HG03575 (cell line): ENCODE data around the gene CPZ.

Experiments used
- ATAC-seq: cut with Tn5 transposase; IDR thresholded peaks from one replicate; pipeline ENCODE4 v1.9.1; 2021; ENCODE audit not compliant: unreplicated experiment, insufficient number of reproducible peaks, low FRiP score; ENCODE audit errors: extremely low read depth

CPZ gene

DNA sequence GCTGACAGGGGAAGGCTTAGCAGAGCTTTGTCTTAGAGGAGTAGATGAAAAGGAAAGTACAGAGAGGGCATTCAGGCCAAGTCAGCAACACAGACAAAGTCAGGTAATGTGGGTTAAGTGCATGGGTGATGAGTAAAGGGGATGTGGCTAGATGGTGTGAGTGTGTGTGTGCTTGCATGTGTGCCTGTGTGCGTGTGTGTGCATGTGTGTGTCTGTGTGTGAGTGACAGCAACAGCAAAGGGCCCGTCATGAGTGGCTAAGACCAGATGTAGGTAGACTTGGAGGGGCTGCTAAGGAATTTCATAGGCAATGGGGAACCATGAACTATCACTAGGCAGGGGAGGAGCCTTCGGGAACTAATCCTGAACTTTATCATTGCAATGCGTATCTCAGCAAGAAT is 14.6 kb upstream of the CPZ start:
- no peak for ATAC-seq

DNA sequence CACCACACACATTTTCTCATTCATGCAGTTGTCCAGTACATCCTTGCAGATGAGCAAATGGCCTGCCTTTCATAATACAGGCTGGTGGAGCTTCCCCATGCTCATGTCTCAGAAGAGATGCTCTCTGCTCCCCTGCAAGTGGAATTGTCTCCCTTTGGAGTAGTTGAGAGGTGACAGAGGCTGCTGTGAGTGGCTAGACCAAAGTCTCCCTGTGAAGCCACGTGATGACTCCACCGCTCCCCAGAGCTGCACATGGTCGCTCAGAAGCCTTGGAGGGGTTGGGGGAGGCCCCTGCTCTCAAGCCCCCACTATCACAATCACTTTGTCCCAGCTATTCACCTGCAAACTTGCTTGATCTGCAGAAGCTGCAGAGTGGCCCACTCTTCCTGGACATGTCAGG is 13.8 kb upstream of the CPZ start:
- ATAC-seq = no peak

DNA sequence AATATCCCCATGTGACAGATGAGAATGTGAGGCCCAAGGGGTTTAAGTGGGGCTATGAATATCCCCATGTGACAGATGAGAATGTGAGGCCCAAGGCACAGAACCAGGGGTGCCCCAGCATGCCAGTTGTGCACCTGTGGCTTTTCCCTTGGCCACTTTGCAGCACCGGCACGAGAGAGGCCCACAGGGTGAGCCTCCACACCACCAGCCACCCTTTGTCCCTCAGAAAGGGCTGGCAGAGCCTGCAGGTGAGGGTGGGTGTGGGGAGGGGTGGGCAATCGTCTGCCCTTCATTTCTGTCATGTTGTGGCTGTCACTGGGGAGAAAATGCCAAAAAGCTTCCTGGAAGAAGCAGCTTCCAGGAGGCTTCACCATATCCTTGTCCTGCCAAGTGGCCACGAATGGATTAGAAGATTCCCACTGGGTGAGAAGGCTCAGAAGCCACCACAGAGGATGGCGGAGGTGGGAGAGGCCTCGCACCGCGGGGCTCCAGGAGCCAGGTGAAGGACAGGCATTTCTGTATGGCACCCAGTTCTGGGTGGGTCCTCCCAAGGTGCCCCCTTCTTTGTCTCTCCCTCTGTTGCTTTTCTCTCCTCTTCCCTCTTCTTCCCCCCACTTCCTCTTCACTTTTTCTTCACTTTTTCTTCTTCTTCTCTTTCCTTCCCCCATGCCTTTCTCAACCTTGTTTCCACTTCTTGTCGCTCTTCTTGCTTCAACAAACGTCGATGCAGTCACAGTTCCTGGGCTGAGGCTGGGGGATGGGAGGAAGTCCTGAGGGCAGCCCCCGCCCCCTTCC is 12.8 kb upstream of the CPZ start:
- no peak for ATAC-seq

DNA sequence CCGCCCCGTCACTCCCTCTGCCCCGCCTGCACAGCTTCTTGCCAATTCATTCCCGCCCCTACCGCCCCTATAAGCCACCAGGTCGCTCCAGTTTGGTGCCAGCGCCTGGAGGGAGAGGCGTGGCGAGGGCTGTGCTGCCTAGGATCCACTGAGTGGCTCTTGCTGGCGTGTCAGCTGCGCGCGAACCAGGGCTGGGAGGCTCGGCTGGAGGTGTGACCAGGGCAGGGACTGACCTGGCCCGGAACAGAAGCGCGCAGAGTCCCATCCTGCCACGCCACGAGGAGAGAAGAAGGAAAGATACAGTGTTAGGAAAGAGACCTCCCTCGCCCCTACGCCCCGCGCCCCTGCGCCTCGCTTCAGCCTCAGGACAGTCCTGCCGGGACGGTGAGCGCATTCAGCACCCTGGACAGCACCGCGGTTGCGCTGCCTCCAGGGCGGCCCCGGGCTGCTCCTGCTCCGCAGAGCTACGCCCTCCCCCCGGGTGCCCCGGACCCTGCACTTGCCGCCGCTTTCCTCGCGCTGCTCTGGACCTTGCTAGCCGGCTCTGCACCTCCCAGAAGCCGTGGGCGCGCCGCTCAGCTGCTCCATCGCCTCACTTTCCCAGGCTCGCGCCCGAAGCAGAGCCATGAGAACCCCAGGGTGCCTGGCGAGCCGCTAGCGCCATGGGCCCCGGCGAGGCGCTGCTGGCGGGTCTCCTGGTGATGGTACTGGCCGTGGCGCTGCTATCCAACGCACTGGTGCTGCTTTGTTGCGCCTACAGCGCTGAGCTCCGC is 12.1 kb upstream of the CPZ start, which contains the start of gene GPR78:
Gene GPR78 (plus strand): TSS at position 72 of the 773 bp plus-strand sequence. CDS start 591 bp downstream, at position 663.
- ATAC-seq = no peak

DNA sequence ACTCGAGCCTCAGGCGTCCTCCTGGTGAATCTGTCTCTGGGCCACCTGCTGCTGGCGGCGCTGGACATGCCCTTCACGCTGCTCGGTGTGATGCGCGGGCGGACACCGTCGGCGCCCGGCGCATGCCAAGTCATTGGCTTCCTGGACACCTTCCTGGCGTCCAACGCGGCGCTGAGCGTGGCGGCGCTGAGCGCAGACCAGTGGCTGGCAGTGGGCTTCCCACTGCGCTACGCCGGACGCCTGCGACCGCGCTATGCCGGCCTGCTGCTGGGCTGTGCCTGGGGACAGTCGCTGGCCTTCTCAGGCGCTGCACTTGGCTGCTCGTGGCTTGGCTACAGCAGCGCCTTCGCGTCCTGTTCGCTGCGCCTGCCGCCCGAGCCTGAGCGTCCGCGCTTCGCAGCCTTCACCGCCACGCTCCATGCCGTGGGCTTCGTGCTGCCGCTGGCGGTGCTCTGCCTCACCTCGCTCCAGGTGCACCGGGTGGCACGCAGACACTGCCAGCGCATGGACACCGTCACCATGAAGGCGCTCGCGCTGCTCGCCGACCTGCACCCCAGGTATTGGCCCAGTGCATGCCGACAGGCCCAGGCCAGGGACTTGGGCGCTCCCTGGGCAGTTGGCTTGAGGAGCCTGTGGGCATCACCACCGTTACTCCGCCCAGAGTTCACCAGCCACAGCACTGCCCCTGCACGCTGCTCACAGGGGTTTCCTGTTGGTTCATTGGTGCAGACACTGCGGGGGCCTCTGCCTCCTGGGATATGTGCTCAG is 11.3 kb upstream of the CPZ start:
- ATAC-seq = no peak

DNA sequence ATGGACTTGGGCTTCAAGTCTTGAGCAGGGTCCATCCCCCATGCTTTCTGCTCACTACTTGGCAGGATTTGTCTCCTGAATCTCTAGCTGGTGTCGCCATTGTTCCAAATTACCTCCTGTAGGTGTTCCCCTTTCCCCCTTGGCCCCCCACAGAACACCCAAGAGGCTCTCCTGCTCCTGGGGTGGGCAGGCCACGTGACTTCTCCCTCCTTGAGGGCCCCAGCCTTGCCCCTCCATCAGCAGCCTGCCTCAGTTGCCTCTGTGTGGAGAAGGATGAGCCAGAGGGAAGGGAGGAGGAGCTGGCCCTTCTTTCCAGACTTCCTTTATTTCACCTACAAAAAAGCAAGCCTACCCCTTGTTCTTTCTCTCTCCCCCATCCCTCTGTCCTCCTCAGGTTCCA is 10.5 kb upstream of the CPZ start:
- no peak for ATAC-seq

DNA sequence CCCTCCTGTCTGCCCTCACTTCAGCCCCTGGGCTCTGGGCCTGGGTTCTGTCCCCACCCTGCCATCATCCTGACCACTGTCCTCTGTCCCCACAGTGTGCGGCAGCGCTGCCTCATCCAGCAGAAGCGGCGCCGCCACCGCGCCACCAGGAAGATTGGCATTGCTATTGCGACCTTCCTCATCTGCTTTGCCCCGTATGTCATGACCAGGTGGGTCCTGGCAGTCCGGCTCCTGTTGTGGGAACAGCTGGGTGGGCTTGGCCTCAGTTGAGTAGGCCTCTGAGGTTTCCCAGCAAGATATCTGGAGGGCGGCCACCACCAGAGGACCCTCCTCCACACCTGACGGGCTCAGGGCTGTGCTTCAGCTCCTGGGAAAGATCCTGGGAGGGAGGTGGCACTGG is 10.1 kb upstream of the CPZ start:
- no peak for ATAC-seq

DNA sequence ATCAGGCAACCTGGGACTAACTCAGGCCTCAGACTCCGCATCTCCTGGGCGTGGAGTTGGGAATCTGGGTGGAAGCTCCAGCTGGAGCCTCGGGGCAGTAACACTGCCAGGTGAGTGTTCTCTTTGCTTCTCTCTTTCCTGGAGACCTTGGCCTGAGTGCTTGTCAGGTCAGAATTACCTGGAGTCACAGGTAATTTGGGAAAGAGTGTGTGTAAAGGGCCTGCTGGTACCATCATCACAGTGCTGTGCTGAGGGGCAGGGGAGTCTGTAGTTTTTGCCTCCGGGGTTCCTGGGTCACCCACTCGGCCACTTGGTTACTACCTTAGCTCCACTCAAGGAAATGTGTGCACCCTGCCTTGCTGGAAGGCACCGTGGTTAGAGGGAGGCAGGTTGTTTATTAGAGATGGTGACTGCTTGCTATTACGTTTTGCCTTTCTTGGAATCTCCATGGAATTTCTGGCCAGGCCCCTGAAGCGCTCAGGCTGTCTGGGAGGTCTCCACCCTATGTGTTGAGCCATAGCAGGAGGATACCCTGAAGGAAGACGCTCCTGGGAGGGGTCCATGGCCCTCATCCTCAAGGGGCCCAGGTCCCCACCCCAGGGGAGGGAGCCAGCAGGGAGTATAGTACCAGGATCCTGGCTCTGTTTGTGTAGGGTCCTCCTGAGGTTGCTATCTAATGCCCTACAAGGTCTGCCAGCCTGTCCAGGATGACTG is 9.5 kb upstream of the CPZ start:
- no peak for ATAC-seq

DNA sequence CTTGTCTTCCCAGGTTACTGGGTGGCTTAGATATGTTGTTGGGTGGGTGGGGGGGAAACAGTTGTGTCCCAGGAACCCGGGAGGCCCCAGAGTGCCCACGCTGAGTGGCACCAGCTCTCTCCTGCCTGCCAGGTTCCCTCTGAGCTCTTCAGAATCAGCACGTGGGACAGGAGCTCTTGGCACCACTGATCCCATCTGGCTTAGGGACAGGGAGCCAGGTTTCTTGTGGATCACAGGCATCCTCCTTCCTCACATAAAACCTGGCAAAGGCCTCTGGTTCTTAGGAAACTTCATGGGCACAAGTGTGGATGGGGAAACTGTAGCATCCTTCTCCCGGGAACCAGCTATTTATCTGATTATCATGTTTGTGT is 8.9 kb upstream of the CPZ start:
- no peak for ATAC-seq

DNA sequence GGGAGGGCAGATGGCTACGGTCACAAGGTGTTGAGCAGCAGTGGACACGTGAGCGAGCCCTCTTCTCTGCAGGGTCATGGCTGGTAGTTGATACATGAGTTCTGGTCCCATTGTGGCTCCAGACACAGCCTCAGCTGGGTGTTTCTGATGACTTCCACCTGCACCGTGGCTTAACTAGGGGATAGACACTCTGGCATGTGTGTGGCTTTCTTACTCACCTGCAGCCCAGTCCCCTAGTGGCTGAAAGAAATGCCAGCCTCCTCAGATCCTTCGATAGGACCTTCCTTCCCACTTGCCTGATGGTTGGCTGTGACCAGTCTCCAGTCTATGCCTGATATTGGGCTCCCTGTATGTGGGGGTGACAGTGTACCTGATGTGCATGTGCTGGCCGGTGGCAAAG is 7.4 kb upstream of the CPZ start:
- no peak for ATAC-seq

DNA sequence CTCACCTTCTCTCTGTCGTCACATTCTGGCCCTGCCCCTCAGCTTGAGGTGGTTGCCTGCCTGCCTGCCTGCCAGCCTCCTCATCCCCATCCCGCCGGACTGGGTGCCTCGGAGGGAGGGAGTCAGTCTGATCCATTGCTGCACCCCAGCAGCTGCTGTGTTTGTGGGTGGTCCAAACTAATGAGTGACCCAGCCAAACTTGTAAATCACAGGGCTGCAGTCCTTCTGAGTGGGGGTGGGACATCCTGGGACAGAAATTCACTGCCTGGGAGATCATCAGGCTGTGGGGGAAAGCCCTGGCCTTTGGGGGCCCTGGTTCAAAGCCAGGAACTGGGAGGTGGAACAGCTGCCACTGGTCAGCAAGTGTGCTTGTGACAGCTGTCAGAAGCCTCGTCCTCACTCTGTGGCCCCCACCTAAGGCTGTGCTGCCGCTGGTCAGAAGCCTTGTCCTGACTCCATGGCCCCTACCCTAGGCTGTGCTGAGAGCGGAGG is 6.8 kb upstream of the CPZ start:
- no peak for ATAC-seq

DNA sequence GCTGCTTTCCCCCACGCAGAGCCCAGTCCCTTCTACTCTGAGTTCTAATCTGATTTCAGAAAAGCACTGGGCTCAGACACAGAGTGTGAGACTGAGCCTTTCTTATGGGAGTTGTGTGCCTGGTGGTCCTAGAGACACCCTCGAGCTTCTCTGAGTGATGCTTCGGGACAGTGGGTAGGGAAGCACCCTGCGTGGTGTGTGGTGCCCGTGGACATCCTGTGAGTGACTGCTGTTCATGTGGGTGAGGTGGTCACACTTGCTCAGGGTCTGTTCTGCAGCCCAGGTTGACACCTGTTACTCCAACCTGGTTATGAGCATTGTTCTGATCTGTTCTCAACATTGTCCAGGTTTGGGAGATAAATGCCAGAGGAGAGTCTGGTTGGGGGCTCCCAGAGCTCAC is 6.3 kb upstream of the CPZ start:
- ATAC-seq = no peak

DNA sequence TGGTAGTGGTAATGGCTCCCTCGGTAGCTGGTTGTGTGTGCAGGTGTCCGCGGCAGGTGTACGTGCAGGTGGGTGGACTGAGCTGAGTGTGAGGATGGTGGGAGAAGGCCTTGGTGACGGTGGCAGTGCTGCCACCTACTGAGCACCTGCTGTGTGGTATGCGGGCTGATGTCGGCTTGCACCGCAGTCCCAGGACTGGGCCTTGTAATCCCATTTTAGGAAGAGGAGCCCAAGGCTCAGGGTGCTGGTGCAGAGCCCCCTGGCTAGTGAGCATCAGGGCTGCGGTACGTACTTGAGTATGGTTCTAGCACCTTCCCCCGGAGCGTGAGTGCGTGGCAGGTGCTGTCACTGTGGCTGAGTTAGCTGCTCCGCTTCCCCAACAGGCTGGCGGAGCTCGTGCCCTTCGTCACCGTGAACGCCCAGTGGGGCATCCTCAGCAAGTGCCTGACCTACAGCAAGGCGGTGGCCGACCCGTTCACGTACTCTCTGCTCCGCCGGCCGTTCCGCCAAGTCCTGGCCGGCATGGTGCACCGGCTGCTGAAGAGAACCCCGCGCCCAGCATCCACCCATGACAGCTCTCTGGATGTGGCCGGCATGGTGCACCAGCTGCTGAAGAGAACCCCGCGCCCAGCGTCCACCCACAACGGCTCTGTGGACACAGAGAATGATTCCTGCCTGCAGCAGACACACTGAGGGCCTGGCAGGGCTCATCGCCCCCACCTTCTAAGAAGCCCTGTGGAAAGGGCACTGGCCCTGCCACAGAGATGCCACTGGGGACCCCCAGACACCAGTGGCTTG is 5.7 kb upstream of the CPZ start:
- ATAC-seq = no peak

DNA sequence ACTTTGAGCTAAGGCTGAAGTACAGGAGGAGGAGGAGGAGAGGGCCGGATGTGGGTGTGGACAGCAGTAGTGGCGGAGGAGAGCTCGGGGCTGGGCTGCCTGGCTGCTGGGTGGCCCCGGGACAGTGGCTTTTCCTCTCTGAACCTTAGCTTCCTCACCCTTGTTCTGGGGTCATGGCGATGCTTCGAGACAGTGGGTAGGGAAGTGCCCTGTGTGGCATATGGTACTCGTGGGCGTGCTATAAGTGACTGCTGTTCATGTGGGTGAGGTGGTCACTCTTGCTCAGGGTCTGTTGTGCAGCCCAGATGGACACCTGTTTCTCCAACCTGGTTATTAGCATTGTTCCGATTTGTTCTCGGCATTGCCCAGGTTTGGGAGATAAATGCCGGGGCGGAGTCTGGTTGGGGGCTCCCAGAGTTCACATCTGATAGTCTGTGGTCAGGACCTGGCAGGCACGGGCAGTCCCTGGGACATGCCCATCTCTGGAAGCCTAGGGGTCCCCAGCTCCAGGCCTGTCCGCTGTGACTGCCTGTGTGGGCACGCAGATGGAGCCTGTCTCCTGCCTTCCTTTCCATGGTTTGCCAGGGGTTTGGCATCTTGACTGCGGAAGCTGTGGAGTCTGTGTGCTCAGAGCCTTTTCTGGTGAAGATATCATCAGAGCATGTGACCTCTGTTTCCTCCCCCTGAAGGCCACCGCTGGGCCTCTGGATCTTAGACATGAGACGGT is 4.9 kb upstream of the CPZ start:
- ATAC-seq = no peak

DNA sequence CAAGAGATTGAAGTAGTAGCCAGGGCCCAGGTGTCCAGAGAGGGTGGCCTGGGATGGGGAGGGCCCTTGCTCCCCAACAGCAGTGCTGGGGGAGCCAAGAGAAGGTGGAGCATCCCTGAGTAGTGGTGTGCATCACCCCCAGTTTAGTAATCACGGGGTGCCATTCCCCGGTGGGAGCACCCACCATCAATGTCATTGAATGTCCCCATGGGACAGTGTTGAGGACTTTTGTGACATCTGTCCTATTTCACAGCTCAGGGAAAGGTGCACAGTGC is 4.4 kb upstream of the CPZ start:
- no peak for ATAC-seq

DNA sequence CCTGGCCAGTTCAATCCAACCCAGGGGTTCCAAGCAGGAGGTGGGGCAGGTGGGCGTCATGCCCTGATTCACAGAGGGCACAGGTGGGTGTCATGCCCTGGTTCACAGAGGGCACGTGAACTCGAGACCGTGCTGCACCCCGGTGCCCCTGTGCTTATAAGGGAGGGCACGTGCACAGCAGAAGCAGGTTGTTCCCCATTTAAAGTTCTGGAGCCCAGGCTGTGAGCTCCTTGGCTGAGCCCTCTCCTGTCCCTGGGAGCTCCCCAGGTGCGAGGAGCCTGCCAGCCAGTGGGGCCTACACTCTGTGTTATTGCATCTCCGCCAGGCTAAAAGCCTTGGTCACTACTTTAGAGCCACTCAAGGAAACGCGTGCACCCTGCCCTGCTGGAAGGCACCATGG is 3.2 kb upstream of the CPZ start:
- no peak for ATAC-seq

DNA sequence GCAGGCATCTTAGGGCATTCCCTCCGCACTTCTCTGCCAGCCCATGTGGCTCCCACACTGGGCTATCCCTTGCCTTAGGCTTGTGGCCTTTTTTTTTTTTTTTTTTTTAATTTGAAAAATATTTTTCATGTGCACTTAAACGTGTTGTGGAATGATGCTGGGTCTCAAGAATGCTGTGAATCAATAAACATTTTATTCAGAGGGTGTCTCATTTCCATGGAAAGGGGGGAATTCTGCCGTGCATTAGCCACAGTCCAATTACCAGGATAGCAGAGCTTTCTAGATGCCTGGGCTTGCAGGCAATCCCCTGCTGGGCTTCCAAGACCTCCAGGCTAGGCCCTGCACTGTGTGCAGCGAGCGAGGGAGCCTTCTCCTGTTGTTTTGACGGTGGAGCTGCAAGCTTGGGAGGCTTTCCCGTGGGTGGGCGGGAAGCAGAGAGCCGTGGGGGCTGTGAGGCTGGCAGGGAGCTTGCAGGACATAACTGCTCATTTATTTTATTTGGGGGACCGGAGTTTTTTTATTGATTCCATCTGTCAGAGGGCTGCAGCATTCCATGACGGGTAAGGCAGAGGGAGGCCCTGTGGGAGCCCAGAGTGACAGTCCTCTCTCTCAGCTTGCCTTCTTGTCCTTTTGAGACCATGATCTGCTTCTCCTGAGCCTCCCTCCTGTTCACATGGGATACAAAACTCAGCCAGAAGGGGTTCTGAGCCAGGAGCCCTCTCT is 2.6 kb upstream of the CPZ start:
- ATAC-seq = no peak

DNA sequence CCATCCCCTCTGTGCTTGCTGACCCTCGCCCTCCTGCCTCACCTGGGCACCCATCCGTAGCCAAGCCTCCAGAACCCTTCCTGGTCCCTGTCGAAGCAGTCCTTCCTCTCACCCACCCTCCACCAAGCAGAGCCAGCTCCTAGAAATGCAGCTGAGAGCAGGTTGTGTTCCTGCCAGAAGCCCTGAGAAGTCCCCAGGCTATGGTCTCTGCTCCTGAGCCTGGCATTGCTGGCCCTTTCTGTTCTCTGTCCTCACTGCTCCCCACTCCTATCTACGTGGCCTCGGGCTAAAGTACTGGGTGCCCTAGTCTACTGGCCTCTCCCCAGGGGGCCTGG is 2.1 kb upstream of the CPZ start:
- no peak for ATAC-seq
